Femur (tissue), 1 donor: ENCODE results near the gene TXNDC12.
"Not testable (repeated sequence)": the region's sequence is repeated elsewhere in the genome, so short reads cannot be mapped to it uniquely, and the experiment has no call there.

Experiments
- DNase-seq: peaks from one replicate; pipeline ENCODE4 v3.0.0-alpha.2; 2017

The TXNDC12 gene

GRCh38 chr1:52055066-52055865, at the start of gene TXNDC12:
Gene TXNDC12 (minus strand): TSS chr1:52055191. CDS start chr1:52055096, 95 bp downstream.
- DNase-seq, result peak; percentile 90

GRCh38 chr1:52102336-52103013, 47.5 kb upstream of the TXNDC12 start:
- DNase-seq, result no peak

DNA sequence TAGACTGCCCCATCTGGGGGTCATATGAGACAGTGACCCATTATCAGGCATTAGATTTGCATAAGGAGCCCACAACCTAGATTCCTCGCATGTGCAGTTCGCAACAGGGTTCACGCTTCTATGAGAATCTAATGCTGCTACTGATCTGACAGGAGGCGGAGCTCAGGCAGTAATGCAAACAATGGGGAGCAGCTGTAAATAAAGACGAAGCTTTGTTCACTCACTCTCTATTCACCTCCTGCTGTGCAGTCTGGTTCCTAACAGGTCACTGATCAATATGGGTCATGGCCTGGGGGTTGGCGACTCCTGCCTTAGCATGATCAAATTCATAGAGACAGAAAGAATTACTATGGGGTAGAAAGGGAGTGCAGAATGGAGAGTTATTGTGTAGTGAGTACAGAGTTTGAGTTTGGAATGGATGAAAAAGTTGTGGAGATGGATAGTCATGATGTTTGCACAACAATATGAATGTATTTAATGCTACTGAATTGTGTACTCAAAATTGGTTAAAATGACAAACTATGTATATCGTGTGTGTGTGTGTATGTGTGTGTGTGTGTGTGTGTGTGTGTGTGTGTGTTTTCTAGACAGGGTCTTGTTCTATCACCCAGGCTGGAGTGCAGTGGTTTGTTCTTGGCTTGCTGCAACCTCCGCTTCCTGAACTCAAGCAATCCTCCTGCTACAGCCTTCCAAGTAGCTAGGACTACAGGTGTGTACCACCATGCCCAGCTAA, 43.3 kb upstream of the TXNDC12 start:
- no peak for DNase-seq

DNA sequence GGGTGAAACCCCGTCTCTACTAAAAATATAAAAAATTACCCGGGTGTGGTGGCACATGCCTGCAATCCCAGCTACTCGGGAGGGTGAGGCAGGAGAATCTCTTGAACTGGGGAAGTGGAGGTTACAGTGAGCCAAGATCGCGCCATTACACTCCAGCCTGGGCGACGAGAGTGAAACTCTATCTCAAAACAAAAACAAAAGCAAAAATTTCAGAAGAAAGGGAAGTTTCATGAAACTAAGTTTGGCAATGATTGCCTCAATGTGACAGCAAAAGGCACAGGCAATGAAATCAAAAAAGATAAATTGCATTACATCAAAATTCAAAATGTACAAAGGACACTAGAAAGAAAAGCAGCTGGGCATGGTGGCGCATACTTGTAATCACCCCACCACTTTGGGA, 41.2 kb upstream of the TXNDC12 start:
- no peak for DNase-seq

- DNase-seq, result not testable (repeated sequence)
These were observed 39.3 kb upstream of the TXNDC12 start for GRCh38 chr1:52094300-52094699.

GRCh38 chr1:52087892-52088291, 32.9 kb upstream of the TXNDC12 start:
- DNase-seq, result not testable (repeated sequence)

- no peak for DNase-seq
These were observed 25.0 kb upstream of the TXNDC12 start for GRCh38 chr1:52080014-52080415.

GRCh38 chr1:52077277-52077676, 22.3 kb upstream of the TXNDC12 start:
- not testable (repeated sequence) for DNase-seq

DNA sequence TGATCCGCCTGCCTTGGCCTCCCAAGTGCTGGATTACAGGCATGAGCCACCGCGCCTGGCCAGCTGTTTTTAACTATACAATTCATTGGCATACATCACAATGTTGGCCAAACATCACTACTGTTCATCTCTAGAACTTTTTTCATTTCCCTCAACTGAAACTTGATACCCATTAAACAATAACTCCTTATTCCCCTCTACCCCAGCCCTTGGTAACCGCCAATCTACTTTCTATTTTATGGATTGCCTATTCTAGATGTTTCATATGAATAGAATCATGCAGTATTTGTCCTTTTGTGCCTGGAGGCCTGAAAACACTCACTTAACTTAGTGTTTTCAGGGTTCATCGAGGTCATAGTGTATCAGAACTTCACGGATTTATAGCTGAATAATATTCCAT, 17.3 kb upstream of the TXNDC12 start:
- DNase-seq, result no peak

DNA sequence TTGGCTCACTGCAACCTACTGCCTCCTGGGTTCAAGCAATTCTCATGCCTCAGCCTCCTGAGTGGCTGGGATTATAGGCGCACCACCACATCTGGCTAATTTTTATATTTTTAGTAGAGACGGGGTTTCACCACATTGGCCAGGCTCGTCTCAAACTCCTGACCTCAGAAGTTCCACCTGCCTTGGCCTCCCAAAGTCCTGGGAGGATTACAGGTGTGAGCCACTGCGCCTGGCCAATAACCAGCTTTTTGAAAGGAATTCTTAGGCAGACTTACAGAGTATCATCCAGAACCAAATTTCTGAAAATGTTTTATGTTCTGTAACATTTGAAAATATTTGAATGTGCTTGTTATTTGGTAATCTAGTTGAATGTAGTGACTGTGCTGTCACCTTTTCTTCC, 15.7 kb upstream of the TXNDC12 start:
- DNase-seq, result no peak

GRCh38 chr1:52063192-52063591, 8.2 kb upstream of the TXNDC12 start:
- DNase-seq, result no peak

DNA sequence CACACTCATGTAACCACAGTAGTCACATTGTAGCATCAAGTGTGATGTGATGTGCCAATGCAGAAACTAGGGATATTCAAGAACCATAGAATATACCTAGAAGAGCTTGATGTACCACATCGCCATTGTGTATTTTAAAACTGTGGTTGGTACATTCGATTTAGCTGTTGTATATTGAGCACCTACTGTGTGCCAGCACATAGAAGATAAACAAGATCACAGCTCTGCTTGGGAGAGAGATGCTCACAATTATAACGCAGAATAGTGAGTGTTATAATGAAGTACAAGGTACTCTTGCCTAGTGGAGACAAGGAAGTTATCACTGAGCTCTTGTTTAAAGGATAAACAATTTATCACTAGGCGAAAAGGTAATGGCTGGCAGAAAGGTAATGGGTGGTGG, 5.8 kb upstream of the TXNDC12 start:
- no peak for DNase-seq

GRCh38 chr1:52059888-52060287, 4.9 kb upstream of the TXNDC12 start:
- DNase-seq, result no peak

DNA sequence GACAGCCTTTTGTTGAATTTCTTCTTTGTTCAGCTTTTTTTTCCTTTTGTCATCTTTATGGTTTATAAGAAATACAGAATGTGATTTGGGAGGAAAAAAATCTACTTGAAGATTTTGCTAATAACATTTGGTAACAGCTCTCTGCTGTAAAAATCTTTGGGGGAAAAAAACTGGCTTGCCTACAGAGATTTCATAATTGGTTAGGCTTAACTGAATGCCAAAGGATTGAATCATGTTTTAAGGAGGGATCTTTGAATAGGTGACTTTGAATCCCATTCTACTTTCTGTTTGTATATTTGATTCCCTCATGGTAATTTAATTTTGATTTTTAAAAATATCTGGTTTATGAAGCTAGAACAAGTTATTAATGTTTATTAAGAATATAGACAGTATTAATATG, 4.3 kb upstream of the TXNDC12 start:
- no peak for DNase-seq

GRCh38 chr1:52057876-52058415, 3.0 kb upstream of the TXNDC12 start:
- no peak for DNase-seq

- no peak for DNase-seq
These were observed 2.3 kb upstream of the TXNDC12 start for GRCh38 chr1:52057255-52057654.

GRCh38 chr1:52056937-52057231, 1.9 kb upstream of the TXNDC12 start:
- no peak for DNase-seq

DNA sequence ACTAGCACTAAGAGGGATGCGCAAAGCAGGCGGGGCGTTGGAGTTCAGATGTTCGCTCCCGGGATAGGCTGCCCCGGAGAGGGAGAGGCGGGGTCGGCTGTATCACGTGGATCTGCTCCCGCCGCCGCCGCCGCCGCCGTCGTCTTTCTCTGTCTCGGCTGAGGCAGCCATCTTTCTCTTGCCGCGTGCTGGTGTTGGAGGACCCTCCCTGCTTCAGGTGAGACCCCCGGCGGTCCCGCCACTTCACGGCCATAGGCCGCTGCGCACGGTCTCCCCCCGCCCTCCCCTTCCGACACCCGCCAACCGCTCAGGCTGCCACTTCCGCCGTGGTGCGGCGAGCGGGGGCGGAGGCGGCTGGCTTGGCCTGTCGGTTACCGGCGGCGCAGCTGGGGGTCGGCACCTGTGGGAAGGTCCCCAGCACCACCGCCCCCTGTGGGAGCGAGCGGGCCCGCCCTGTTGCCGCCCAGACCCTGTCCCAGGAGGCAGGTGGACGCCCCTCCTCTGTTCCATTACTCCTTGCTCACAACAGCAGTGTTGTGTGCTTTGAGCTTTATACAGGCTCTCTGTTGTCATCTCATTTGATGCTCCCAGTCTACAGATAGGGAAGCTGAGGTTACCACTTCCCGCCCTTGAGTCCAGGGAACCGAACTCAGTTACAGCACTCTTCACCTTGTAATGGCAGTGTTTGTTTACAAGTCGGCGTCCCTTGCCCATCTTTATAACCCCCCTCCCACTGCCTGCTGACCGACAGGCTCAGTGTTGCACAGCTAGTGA, 1.4 kb upstream of the TXNDC12 start, which contains the start of gene BTF3L4:
BTF3L4 (plus strand) TSS at position 133 of the 774 bp plus-strand sequence. CDS start 3,553 bp downstream, outside the sequence.
- DNase-seq, result peak; percentile 97

- no peak for DNase-seq
These were observed 823 bp upstream of the TXNDC12 start for GRCh38 chr1:52055866-52056162.

GRCh38 chr1:52054496-52055065, 410 bp downstream of the TXNDC12 start:
- no peak for DNase-seq

- DNase-seq, result no peak
These were observed 1.1 kb downstream of the TXNDC12 start for GRCh38 chr1:52053862-52054261.

DNA sequence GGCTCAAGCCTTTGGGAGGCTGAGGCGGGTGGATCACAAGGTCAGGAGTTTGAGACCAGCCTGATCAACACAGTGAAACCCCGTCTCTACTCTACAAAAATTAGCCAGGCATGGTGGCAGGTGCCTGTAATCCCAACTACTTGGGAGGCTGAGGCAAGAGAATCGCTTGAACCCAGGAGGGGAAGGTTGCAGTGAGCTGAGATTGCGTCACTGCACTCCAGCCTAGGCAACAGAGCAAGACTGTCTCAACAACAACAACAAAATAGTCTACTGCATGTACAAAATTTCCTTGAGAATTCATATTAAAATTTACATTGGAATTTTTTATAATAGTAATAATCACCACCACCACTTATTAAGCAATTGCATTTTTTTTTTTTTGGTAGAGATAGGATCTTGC, 5.7 kb downstream of the TXNDC12 start:
- DNase-seq, result not testable (repeated sequence)
